Psoas muscle (tissue), 8 donors: Measurements from ENCODE around the gene KIF2C. TPM values are rescaled to one million over a fixed set of nuclear protein-coding genes. Genes with fewer than 3 reads are reported as not detected.

ENCODE experiments used
- ATAC-seq, 4 donors: fragments of 200-7000 bp; cut with Tn5 transposase; one replicate each; pipeline ENCODE4 v1.9.1; 2020; ENCODE audit warnings: moderate library complexity in 3 of 4, mild to moderate bottlenecking in 2 of 4
- DNase-seq, 2 donors: peaks; one replicate each; pipeline ENCODE4 v3.0.0-alpha.2; 2020
- H3K27ac ChIP-seq: fragments of 200-600 bp; one replicate; pipeline ENCODE4 v1.8.0; 2022
- H3K27me3 ChIP-seq, 3 donors: fragments of 200-600 bp in 1 of 3; one replicate each; pipeline versions ENCODE4 v1.6.1 to v1.8.0; 2013 to 2022; ENCODE audit warnings: low read length in 2 of 3, mild to moderate bottlenecking in 2 of 3, moderate library complexity in 1 of 3; ENCODE audit not compliant: insufficient read depth in 3 of 3
- H3K36me3 ChIP-seq, 2 donors: fragments of 200-600 bp in 1 of 2; one replicate each; pipeline versions ENCODE4 v1.6.1 to v1.8.0; 2013 to 2022; ENCODE audit warnings: low read depth in 1 of 2, mild to moderate bottlenecking in 1 of 2, moderate library complexity in 1 of 2; ENCODE audit not compliant: insufficient read depth in 1 of 2
- H3K4me1 ChIP-seq: fragments of 200-600 bp; one replicate; pipeline ENCODE4 v1.8.0; 2022
- H3K4me3 ChIP-seq: fragments of 200-600 bp; one replicate; pipeline ENCODE4 v1.8.0; 2022; ENCODE audit warnings: mild to moderate bottlenecking
- H3K9me3 ChIP-seq: fragments of 200-600 bp; one replicate; pipeline ENCODE4 v1.8.0; 2022
- WGBS, 3 donors: extraction: QIAGEN DNeasy Blood & Tissue Kit; methylation state at CpG; one replicate each; pipeline versions ENCODE4 v1.1.6 to v1.1.7; 2013; 5-methylcytosine and 5-hydroxymethylcytosine counted together
- intact Hi-C, 2 donors: fragments of 100-400 bp; cut with DNase I; formaldehyde crosslinking; loops; one replicate each; pipeline versions ENCODE4 v1.11.0 to v1.14.2; 2022
- polyA plus RNA-seq, 3 donors: library from polyadenylated mRNA; stranded (reverse); fragments of 200-250 nt; gene quantifications; one replicate each; pipeline ENCODE4 v1.2.3, GENCODE V29; 2013
- total RNA-seq, 4 donors: library from RNA; stranded (reverse); fragmentation: NEBNext Ultra II Directional in 2 of 4; extraction: Animal tissue kit (Norgen Biotek cat#: 25700) in 2 of 4; gene quantifications; one replicate each; pipeline versions ENCODE4 v1.2.1 to v1.2.4, GENCODE V29; 2021 to 2023
- TF ChIP-seq, protein P1 (sequence below): fragments of 200-600 bp; IDR thresholded peaks from one replicate; pipeline ENCODE4 v1.8.0; 2022; ENCODE audit warnings: antibody characterized with exemption
- donor health status: healthy with polysubstance abuse.
- donor health status: DM: no; HTN: no; CAD: no; lungs with moderate emphysema.
- donor health status: Bipolar disorder and iron deficiency.
- donor health status: healthy.
- donor health status: DM: yes; HTN: yes; CAD: no.
- donor health status: DM: no; HTN: no; CAD: no.
- donor health status: DM: no; HTN: no; CAD: no.
- donor health status: DM: yes; HTN: yes; CAD: no.

KIF2C gene
- total and polyA plus RNA-seq, 7 donors, result 0.23 to 1.2 (median 0.38) TPM

DNA sequence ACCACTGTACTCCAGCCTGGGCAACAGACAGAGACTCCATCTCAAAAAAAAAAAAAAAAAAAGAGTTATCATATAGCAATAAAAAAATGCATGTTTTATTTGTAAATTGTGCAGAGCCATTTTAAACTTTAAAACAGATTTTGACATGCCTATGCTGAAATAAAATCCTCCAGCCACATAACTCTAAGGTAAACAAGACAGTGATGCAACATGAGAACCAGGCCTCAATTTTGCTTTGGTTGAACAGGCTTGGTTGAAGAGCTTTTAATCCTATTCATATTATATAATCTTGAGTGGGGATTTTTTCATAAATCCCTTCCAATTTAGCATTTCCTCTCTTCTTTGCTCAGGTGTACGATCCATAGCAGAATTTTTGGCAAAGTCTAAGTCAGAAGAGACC is 39.1 kb upstream of the KIF2C start:
- no peaks in the 10 kb centered on the region for H3K27me3 ChIP-seq
- H3K27ac ChIP-seq, result no peak overlapping the region
- DNase-seq (no peak), ATAC-seq (no peak)
- intact Hi-C loops, result no loop called here
- TF ChIP-seq, protein P1, sequence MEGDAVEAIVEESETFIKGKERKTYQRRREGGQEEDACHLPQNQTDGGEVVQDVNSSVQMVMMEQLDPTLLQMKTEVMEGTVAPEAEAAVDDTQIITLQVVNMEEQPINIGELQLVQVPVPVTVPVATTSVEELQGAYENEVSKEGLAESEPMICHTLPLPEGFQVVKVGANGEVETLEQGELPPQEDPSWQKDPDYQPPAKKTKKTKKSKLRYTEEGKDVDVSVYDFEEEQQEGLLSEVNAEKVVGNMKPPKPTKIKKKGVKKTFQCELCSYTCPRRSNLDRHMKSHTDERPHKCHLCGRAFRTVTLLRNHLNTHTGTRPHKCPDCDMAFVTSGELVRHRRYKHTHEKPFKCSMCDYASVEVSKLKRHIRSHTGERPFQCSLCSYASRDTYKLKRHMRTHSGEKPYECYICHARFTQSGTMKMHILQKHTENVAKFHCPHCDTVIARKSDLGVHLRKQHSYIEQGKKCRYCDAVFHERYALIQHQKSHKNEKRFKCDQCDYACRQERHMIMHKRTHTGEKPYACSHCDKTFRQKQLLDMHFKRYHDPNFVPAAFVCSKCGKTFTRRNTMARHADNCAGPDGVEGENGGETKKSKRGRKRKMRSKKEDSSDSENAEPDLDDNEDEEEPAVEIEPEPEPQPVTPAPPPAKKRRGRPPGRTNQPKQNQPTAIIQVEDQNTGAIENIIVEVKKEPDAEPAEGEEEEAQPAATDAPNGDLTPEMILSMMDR, result no peak
- no peak overlapping the region for H3K4me3 ChIP-seq
- WGBS, 3 donors, result 71 to 83% (median 79%) methylated on average over 1 of the region's 1 CpG
- no peaks in the 10 kb centered on the region for H3K9me3 ChIP-seq
- no peaks in the 10 kb centered on the region for H3K36me3 ChIP-seq
- H3K4me1 ChIP-seq, result no peaks in the 10 kb centered on the region

GRCh38 chr1:44701141-44701573 is 38.5 kb upstream of the KIF2C start:
- DNase-seq (no peak), ATAC-seq (no peak)
- no peaks in the 10 kb centered on the region for H3K4me1 ChIP-seq
- WGBS, 3 donors, result 76 to 80% (median 78%) methylated on average over 7 of the region's 7 CpGs
- H3K27ac ChIP-seq, result no peak overlapping the region
- no peaks in the 10 kb centered on the region for H3K36me3 ChIP-seq
- H3K4me3 ChIP-seq, result no peak overlapping the region
- intact Hi-C loops, result no loop called here
- no peaks in the 10 kb centered on the region for H3K27me3 ChIP-seq
- TF ChIP-seq, protein P1, result no peak
- H3K9me3 ChIP-seq, result no peaks in the 10 kb centered on the region

GRCh38 chr1:44705470-44705869 is 34.2 kb upstream of the KIF2C start:
- Histone ChIP-seq H3K36me3 (no peaks in the 10 kb centered on the region), H3K4me3 (no peak overlapping the region), H3K27me3 (peaks cover 0 to 3% (median 2%) of the 10 kb centered on the region in 3 donors), H3K9me3 (no peaks in the 10 kb centered on the region), H3K27ac (no peak overlapping the region), H3K4me1 (no peaks in the 10 kb centered on the region)
- TF ChIP-seq, protein P1, result no peak
- WGBS, 3 donors, result 60 to 69% (median 65%) methylated on average over 6 of the region's 6 CpGs
- DNase-seq (no peak), ATAC-seq (no peak)
- intact Hi-C loops, result no loop called here

GRCh38 chr1:44705938-44706337 is 33.7 kb upstream of the KIF2C start:
- whole genome bisulfite sequencing, 3 donors, result 51 to 81% (median 55%) methylated on average over 2 of the region's 2 CpGs
- TF ChIP-seq, protein P1, result no peak
- H3K9me3 ChIP-seq, result no peaks in the 10 kb centered on the region
- H3K4me3 ChIP-seq, result no peak overlapping the region
- ATAC-seq (no peak), DNase-seq (no peak)
- no peak overlapping the region for H3K27ac ChIP-seq
- no peaks in the 10 kb centered on the region for H3K36me3 ChIP-seq
- peaks cover 0 to 3% (median 2%) of the 10 kb centered on the region in 3 donors for H3K27me3 ChIP-seq
- intact Hi-C loops, result no loop called here
- no peaks in the 10 kb centered on the region for H3K4me1 ChIP-seq
